Esophagus squamous epithelium (tissue), 4 donors: ENCODE data around the gene RGR.

Experiments used
- POLR2A ChIP-seq, 4 donors: fragments of 450-650 bp; IDR thresholded peaks; one replicate each; pipeline ENCODE4 v1.6.1; 2017; ENCODE audit warnings: antibody characterized with exemption in 4 of 4, mild to moderate bottlenecking in 4 of 4, moderate library complexity in 3 of 4
- TF ChIP-seq, protein P1 (sequence below), 6 experiments: fragments of 450-650 bp in 4 of 6; fragments of 200-600 bp in 2 of 6; sonication (generic) in 2 of 6; IDR thresholded peaks; one replicate each; pipeline ENCODE4 v1.5.1; 2016 to 2019; ENCODE audit warnings: antibody characterized with exemption in 6 of 6, mild to moderate bottlenecking in 4 of 6, moderate library complexity in 4 of 6

DNA sequence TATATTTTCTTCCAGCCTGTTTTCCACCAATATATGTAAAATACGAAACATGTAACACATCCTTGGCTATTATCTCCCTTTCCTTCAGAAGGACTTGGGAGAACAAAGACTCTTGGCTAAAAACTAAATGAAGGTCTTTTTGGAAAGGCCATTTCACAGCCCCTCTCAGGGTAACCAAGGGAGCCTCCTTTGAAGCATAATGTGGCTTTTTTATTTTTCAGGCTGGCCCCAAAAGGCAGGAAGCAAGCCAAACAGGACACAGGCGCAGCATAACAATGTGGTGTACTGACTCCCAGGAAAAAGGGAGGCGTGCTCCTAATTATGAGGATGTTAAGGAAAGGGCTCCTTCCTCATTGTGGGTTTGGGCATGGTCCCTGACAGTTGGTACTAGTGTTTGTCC is 53.2 kb downstream of the RGR start:
- TF ChIP-seq, protein P1, sequence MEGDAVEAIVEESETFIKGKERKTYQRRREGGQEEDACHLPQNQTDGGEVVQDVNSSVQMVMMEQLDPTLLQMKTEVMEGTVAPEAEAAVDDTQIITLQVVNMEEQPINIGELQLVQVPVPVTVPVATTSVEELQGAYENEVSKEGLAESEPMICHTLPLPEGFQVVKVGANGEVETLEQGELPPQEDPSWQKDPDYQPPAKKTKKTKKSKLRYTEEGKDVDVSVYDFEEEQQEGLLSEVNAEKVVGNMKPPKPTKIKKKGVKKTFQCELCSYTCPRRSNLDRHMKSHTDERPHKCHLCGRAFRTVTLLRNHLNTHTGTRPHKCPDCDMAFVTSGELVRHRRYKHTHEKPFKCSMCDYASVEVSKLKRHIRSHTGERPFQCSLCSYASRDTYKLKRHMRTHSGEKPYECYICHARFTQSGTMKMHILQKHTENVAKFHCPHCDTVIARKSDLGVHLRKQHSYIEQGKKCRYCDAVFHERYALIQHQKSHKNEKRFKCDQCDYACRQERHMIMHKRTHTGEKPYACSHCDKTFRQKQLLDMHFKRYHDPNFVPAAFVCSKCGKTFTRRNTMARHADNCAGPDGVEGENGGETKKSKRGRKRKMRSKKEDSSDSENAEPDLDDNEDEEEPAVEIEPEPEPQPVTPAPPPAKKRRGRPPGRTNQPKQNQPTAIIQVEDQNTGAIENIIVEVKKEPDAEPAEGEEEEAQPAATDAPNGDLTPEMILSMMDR (IDR thresholded peaks at IDR 0.05) = no peak
- no peak for TF ChIP-seq POLR2A (IDR thresholded peaks at IDR 0.05)
